ENCODE results near the gene R3HDM2.

Gene R3HDM2

GRCh38 chr12:57459055-57459749 is 28.4 kb upstream of the R3HDM2 start:
- H3K14ac ChIP-seq (ENCODE audit: low read length): peak overlapping the region; percentile 29
- peak overlapping the region; percentile 57 for H2AFZ ChIP-seq (ENCODE audit: insufficient read depth, low read length, poor library complexity)
- H4K12ac ChIP-seq (ENCODE audit: low read depth, low read length): peak overlapping the region; percentile 39
- H3K36me3 ChIP-seq (ENCODE audit: control insufficient read depth in 1 of 2, insufficient read depth in 2 of 2, low read length in 2 of 2): no peaks in the 10 kb centered on the region
- H3K23ac ChIP-seq (ENCODE audit: low read length): no peak overlapping the region
- peaks cover 8% of the 10 kb centered on the region for H3K79me1 ChIP-seq (ENCODE audit: low read length)
- no peak overlapping the region for H3K18ac ChIP-seq (ENCODE audit: low read length)
- no peaks in the 10 kb centered on the region for H3K79me2 ChIP-seq (ENCODE audit: control insufficient read depth, insufficient read depth, low read length, poor library complexity)
- no CpG with 5 or more reads among the region's 24 CpGs for WGBS (ENCODE audit: extremely low coverage, insufficient coverage, insufficient read length)
- H3K4me1 ChIP-seq (ENCODE audit: control insufficient read depth in 1 of 2, insufficient read depth in 2 of 2, low read length in 2 of 2): peaks cover 6 to 8% of the 10 kb centered on the region in 2 experiments
- H3K4ac ChIP-seq (ENCODE audit: low read depth, low read length): no peak overlapping the region
- no peak overlapping the region for H3K9ac ChIP-seq (ENCODE audit: low read length)
- peak overlapping the region; percentile 97 for H3K4me2 ChIP-seq (ENCODE audit: low read length)
- H2BK5ac ChIP-seq (ENCODE audit: low read depth, low read length, poor library complexity): peak overlapping the region; percentile 14
- H2AK5ac ChIP-seq (ENCODE audit: low read length): no peak overlapping the region
- no peak overlapping the region for H3K27ac ChIP-seq (ENCODE audit: low read depth, low read length)
- H3K27me3 ChIP-seq (ENCODE audit: insufficient read depth, low read length): no peaks in the 10 kb centered on the region
- peak; percentile 93 to 96 for DNase-seq
- peak overlapping the region; percentile 33 for H4K8ac ChIP-seq (ENCODE audit: low read depth, low read length)
- H2BK12ac ChIP-seq (ENCODE audit: low read length): no peak overlapping the region
- H3K9me3 ChIP-seq (ENCODE audit: insufficient read depth, low read depth, low read length): no peaks in the 10 kb centered on the region
- H3K4me3 ChIP-seq (ENCODE audit: low read depth, low read length): peak overlapping the region; percentile 66
- H2BK120ac ChIP-seq (ENCODE audit: insufficient read depth, low read length, poor library complexity): peak overlapping the region; percentile 43
- H4K91ac ChIP-seq (ENCODE audit: low read depth, low read length): no peak overlapping the region

GRCh38 chr12:57458665-57459054 is 27.8 kb upstream of the R3HDM2 start:
- Histone ChIP-seq H3K4ac (ENCODE audit: low read depth, low read length) (no peak overlapping the region), H3K14ac (ENCODE audit: low read length) (no peak overlapping the region), H2BK5ac (ENCODE audit: low read depth, low read length, poor library complexity) (peak overlapping the region; percentile 1), H3K4me2 (ENCODE audit: low read length) (peak overlapping the region; percentile 97), H3K4me1 (ENCODE audit: control insufficient read depth in 1 of 2, insufficient read depth in 2 of 2, low read length in 2 of 2) (peaks cover 6 to 8% of the 10 kb centered on the region in 2 experiments), H3K9me3 (ENCODE audit: insufficient read depth, low read depth, low read length) (no peaks in the 10 kb centered on the region), H3K36me3 (ENCODE audit: control insufficient read depth in 1 of 2, insufficient read depth in 2 of 2, low read length in 2 of 2) (no peaks in the 10 kb centered on the region), H4K91ac (ENCODE audit: low read depth, low read length) (peak overlapping the region; percentile 75), H3K27ac (ENCODE audit: low read depth, low read length) (no peak overlapping the region), H2AFZ (ENCODE audit: insufficient read depth, low read length, poor library complexity) (peak overlapping the region; percentile 56), H3K18ac (ENCODE audit: low read length) (no peak overlapping the region), H4K8ac (ENCODE audit: low read depth, low read length) (peak overlapping the region; percentile 18), H2BK12ac (ENCODE audit: low read length) (no peak overlapping the region), H3K79me1 (ENCODE audit: low read length) (peaks cover 8% of the 10 kb centered on the region), H3K9ac (ENCODE audit: low read length) (peak overlapping the region; percentile 16), H2BK120ac (ENCODE audit: insufficient read depth, low read length, poor library complexity) (no peak overlapping the region), H4K12ac (ENCODE audit: low read depth, low read length) (peak overlapping the region; percentile 39), H3K23ac (ENCODE audit: low read length) (no peak overlapping the region), H3K79me2 (ENCODE audit: control insufficient read depth, insufficient read depth, low read length, poor library complexity) (no peaks in the 10 kb centered on the region), H2AK5ac (ENCODE audit: low read length) (no peak overlapping the region), H3K4me3 (ENCODE audit: low read depth, low read length) (no peak overlapping the region), H3K27me3 (ENCODE audit: insufficient read depth, low read length) (no peaks in the 10 kb centered on the region)
- WGBS (ENCODE audit: extremely low coverage, insufficient coverage, insufficient read length): no CpG with 5 or more reads among the region's 3 CpGs
- no peak for DNase-seq

- Histone ChIP-seq H2BK5ac (ENCODE audit: low read depth, low read length, poor library complexity) (no peak overlapping the region), H3K9ac (ENCODE audit: low read length) (no peak overlapping the region), H3K14ac (ENCODE audit: low read length) (no peak overlapping the region), H4K91ac (ENCODE audit: low read depth, low read length) (no peak overlapping the region), H2AFZ (ENCODE audit: insufficient read depth, low read length, poor library complexity) (no peak overlapping the region), H3K4ac (ENCODE audit: low read depth, low read length) (no peak overlapping the region), H3K23ac (ENCODE audit: low read length) (no peak overlapping the region), H2AK5ac (ENCODE audit: low read length) (no peak overlapping the region), H3K79me2 (ENCODE audit: control insufficient read depth, insufficient read depth, low read length, poor library complexity) (no peaks in the 10 kb centered on the region), H3K79me1 (ENCODE audit: low read length) (peaks cover 6% of the 10 kb centered on the region), H4K12ac (ENCODE audit: low read depth, low read length) (no peak overlapping the region), H2BK12ac (ENCODE audit: low read length) (no peak overlapping the region), H4K8ac (ENCODE audit: low read depth, low read length) (no peak overlapping the region), H2BK120ac (ENCODE audit: insufficient read depth, low read length, poor library complexity) (no peak overlapping the region), H3K27me3 (ENCODE audit: insufficient read depth, low read length) (no peaks in the 10 kb centered on the region), H3K18ac (ENCODE audit: low read length) (no peak overlapping the region), H3K4me3 (ENCODE audit: low read depth, low read length) (no peak overlapping the region), H3K36me3 (ENCODE audit: control insufficient read depth in 1 of 2, insufficient read depth in 2 of 2, low read length in 2 of 2) (no peaks in the 10 kb centered on the region), H3K27ac (ENCODE audit: low read depth, low read length) (no peak overlapping the region), H3K4me1 (ENCODE audit: control insufficient read depth in 1 of 2, insufficient read depth in 2 of 2, low read length in 2 of 2) (peaks cover 6 to 8% of the 10 kb centered on the region in 2 experiments), H3K9me3 (ENCODE audit: insufficient read depth, low read depth, low read length) (no peaks in the 10 kb centered on the region), H3K4me2 (ENCODE audit: low read length) (no peak overlapping the region)
- DNase-seq: no peak
- no CpG with 5 or more reads among the region's 6 CpGs for WGBS (ENCODE audit: extremely low coverage, insufficient coverage, insufficient read length)
These were observed 26.1 kb upstream of the R3HDM2 start for GRCh38 chr12:57456737-57457490.

GRCh38 chr12:57456145-57456700 is 25.4 kb upstream of the R3HDM2 start:
- Histone ChIP-seq H2BK5ac (ENCODE audit: low read depth, low read length, poor library complexity) (no peak overlapping the region), H3K23ac (ENCODE audit: low read length) (no peak overlapping the region), H2BK120ac (ENCODE audit: insufficient read depth, low read length, poor library complexity) (no peak overlapping the region), H3K18ac (ENCODE audit: low read length) (no peak overlapping the region), H3K9ac (ENCODE audit: low read length) (no peak overlapping the region), H4K91ac (ENCODE audit: low read depth, low read length) (no peak overlapping the region), H2AK5ac (ENCODE audit: low read length) (no peak overlapping the region), H3K14ac (ENCODE audit: low read length) (no peak overlapping the region), H2BK12ac (ENCODE audit: low read length) (no peak overlapping the region), H3K79me2 (ENCODE audit: control insufficient read depth, insufficient read depth, low read length, poor library complexity) (no peaks in the 10 kb centered on the region), H3K27me3 (ENCODE audit: insufficient read depth, low read length) (no peaks in the 10 kb centered on the region), H3K79me1 (ENCODE audit: low read length) (peaks cover 4% of the 10 kb centered on the region), H3K36me3 (ENCODE audit: control insufficient read depth in 1 of 2, insufficient read depth in 2 of 2, low read length in 2 of 2) (no peaks in the 10 kb centered on the region), H3K27ac (ENCODE audit: low read depth, low read length) (no peak overlapping the region), H4K8ac (ENCODE audit: low read depth, low read length) (no peak overlapping the region), H2AFZ (ENCODE audit: insufficient read depth, low read length, poor library complexity) (peak overlapping the region; percentile 28), H3K4me3 (ENCODE audit: low read depth, low read length) (no peak overlapping the region), H3K4ac (ENCODE audit: low read depth, low read length) (no peak overlapping the region), H3K4me1 (ENCODE audit: control insufficient read depth in 1 of 2, insufficient read depth in 2 of 2, low read length in 2 of 2) (peaks cover 6 to 8% of the 10 kb centered on the region in 2 experiments), H4K12ac (ENCODE audit: low read depth, low read length) (no peak overlapping the region), H3K4me2 (ENCODE audit: low read length) (no peak overlapping the region), H3K9me3 (ENCODE audit: insufficient read depth, low read depth, low read length) (no peaks in the 10 kb centered on the region)
- peak in 1 of 2 donors; percentile 62 for DNase-seq
- WGBS (ENCODE audit: extremely low coverage, insufficient coverage, insufficient read length): no CpG with 5 or more reads among the region's 15 CpGs

Measured in trophoblast cell (in vitro differentiated cells and primary cell).